IMR-90 (cell line): ENCODE data around the gene IQSEC1. TPM values are rescaled to one million over a fixed set of nuclear protein-coding genes. Genes with fewer than 3 reads are reported as not detected.

Experiments used
- ATAC-seq: fragments of 200-7000 bp; cut with Tn5 transposase; 2 replicates; pipeline ENCODE4 v1.9.1; 2020; ENCODE audit warnings: low read depth, mild to moderate bottlenecking, moderate library complexity
- BruUV-seq: library from RNA; stranded (reverse); fragments of 400-500 nt; replicated peaks from 2 replicates; lab custom pipeline; 2021; lab: Mats Ljungman, UMichigan
- CTCF ChIA-PET: fragments of 300-600 bp; formaldehyde crosslinking; extraction: SDS; loops from one replicate; lab custom pipeline; 2021; ENCODE audit warnings: antibody characterized with exemption; lab: Yijun Ruan, JAX
- POLR2A ChIA-PET: fragments of 300-600 bp; sonication (Branson Sonifier 250); formaldehyde crosslinking; loops from one replicate; lab custom pipeline; 2022; ENCODE audit warnings: antibody characterized with exemption; ENCODE audit not compliant: unreplicated experiment; lab: Charles Lee
- DNase-seq: peaks from one replicate; pipeline ENCODE4 v3.0.0; 2013
- H2AFZ ChIP-seq: replicated peaks from 2 replicates; pipeline ENCODE3; 2013; ENCODE audit warnings: low read length, mild to moderate bottlenecking; ENCODE audit not compliant: poor library complexity
- H2AK5ac ChIP-seq: 2 replicates; pipeline ENCODE4 v1.6.1; 2013; ENCODE audit warnings: low read depth, low read length, inconsistent platforms
- H2AK9ac ChIP-seq: replicated peaks from 2 replicates; pipeline ENCODE3; 2013; ENCODE audit warnings: mild to moderate bottlenecking, low read depth, low read length, moderate library complexity; ENCODE audit not compliant: poor library complexity
- H2BK120ac ChIP-seq: 2 replicates; pipeline ENCODE4 v1.6.1; 2013; ENCODE audit warnings: low read depth, low read length, inconsistent platforms
- H2BK15ac ChIP-seq: 3 replicates; pipeline ENCODE4 v1.6.1; 2013; ENCODE audit warnings: low read depth, low read length, inconsistent platforms
- H2BK20ac ChIP-seq: 2 replicates; pipeline ENCODE4 v1.6.1; 2013; ENCODE audit warnings: low read depth, mild to moderate bottlenecking, inconsistent platforms, low read length, moderate library complexity
- H2BK5ac ChIP-seq: 2 replicates; pipeline ENCODE4 v1.6.1; 2013; ENCODE audit warnings: mild to moderate bottlenecking, low read depth, low read length, inconsistent platforms; ENCODE audit not compliant: poor library complexity, severe bottlenecking
- H3K14ac ChIP-seq: replicated peaks from 2 replicates; pipeline ENCODE4 v1.6.1; 2013; ENCODE audit warnings: low read depth, low read length, inconsistent platforms
- H3K18ac ChIP-seq: 2 replicates; pipeline ENCODE4 v1.6.1; 2013; ENCODE audit warnings: low read depth, low read length, control low read depth
- H3K23ac ChIP-seq: 2 replicates; pipeline ENCODE4 v1.6.1; 2013; ENCODE audit warnings: low read depth, low read length, inconsistent platforms
- H3K27ac ChIP-seq: 2 replicates; pipeline ENCODE4 v1.5.1; 2013; ENCODE audit warnings: mild to moderate bottlenecking, control low read depth, low read length; ENCODE audit not compliant: insufficient read depth
- H3K27me3 ChIP-seq: 2 replicates; pipeline ENCODE4 v1.6.1; 2013; ENCODE audit warnings: low read length; ENCODE audit not compliant: control insufficient read depth, insufficient read depth
- H3K36me3 ChIP-seq: 2 replicates; pipeline ENCODE4 v1.6.1; 2013; ENCODE audit warnings: low read length, mixed read lengths; ENCODE audit not compliant: control insufficient read depth, insufficient read depth
- H3K4ac ChIP-seq: 2 replicates; pipeline ENCODE4 v1.6.1; 2013; ENCODE audit warnings: low read depth, low read length, inconsistent platforms
- H3K4me1 ChIP-seq: 2 replicates; pipeline ENCODE4 v1.6.1; 2013; ENCODE audit warnings: low read length, mixed read lengths; ENCODE audit not compliant: control insufficient read depth, insufficient read depth
- H3K4me2 ChIP-seq: 2 replicates; pipeline ENCODE4 v1.6.1; 2013; ENCODE audit warnings: low read depth, mild to moderate bottlenecking, control low read depth, low read length, moderate library complexity
- H3K4me3 ChIP-seq: 2 replicates; pipeline ENCODE4 v1.5.1; 2013; ENCODE audit warnings: low read depth, mild to moderate bottlenecking, control low read depth, low read length, moderate library complexity; ENCODE audit not compliant: insufficient read depth
- H3K56ac ChIP-seq: 2 replicates; pipeline ENCODE4 v1.6.1; 2013; ENCODE audit warnings: low read length, inconsistent platforms; ENCODE audit not compliant: insufficient read depth; ENCODE audit errors: extremely low read depth
- H3K79me1 ChIP-seq, 2 experiments: 2 replicates each; pipeline ENCODE4 v1.6.1; 2013; ENCODE audit warnings: low read length in 2 of 2, inconsistent platforms in 1 of 2, low read depth in 1 of 2
- H3K9ac ChIP-seq: 2 replicates; pipeline ENCODE4 v1.6.1; 2013; ENCODE audit warnings: low read depth, low read length, control low read depth
- H3K9me1 ChIP-seq: 2 replicates; pipeline ENCODE4 v1.6.1; 2013; ENCODE audit warnings: low read length, inconsistent platforms; ENCODE audit not compliant: insufficient read depth
- H3K9me3 ChIP-seq: 2 replicates; pipeline ENCODE4 v1.6.1; 2013; ENCODE audit warnings: low read length; ENCODE audit not compliant: control insufficient read depth, insufficient read depth
- H4K20me1 ChIP-seq: 2 replicates; pipeline ENCODE4 v1.6.1; 2013; ENCODE audit warnings: low read length, inconsistent platforms; ENCODE audit not compliant: insufficient read depth
- H4K5ac ChIP-seq: 2 replicates; pipeline ENCODE4 v1.6.1; 2013; ENCODE audit warnings: mild to moderate bottlenecking, low read depth, low read length, control low read depth
- H4K8ac ChIP-seq, 2 experiments: 2 replicates each; pipeline ENCODE4 v1.6.1; 2013; ENCODE audit warnings: low read depth in 2 of 2, low read length in 2 of 2, control low read depth in 1 of 2, inconsistent platforms in 1 of 2
- H4K91ac ChIP-seq: 2 replicates; pipeline ENCODE4 v1.6.1; 2013; ENCODE audit warnings: low read depth, low read length, inconsistent platforms; ENCODE audit not compliant: insufficient read depth
- BHLHE40 ChIP-seq: fragments of 150-350 bp; IDR thresholded peaks from 2 replicates; pipeline ENCODE4 v1.6.1; 2016; ENCODE audit warnings: mild to moderate bottlenecking, low read depth, low read length
- MXI1 ChIP-seq: IDR thresholded peaks from 2 replicates; pipeline ENCODE4 v1.6.1; 2012; ENCODE audit warnings: low read depth, mild to moderate bottlenecking, low read length, moderate library complexity, borderline replicate concordance
- NFE2L2 ChIP-seq: fragments of 150-350 bp; IDR thresholded peaks from 2 replicates; pipeline ENCODE4 v1.6.1; 2016; ENCODE audit warnings: low read depth, mild to moderate bottlenecking, low read length
- WGBS, 2 experiments: methylation state at CpG; one replicate each; pipeline versions ENCODE4 v1.1.5 to v1.1.7; 2013; ENCODE audit warnings: missing lambda C conversion rate in 2 of 2; ENCODE audit not compliant: insufficient read length in 1 of 2; ENCODE audit errors: extremely low coverage in 2 of 2; 5-methylcytosine and 5-hydroxymethylcytosine counted together
- dilution Hi-C: fragments of 300-500 bp; cut with HindIII; formaldehyde crosslinking; loops from one replicate; pipeline ENCODE4 v1.14.3; 2018; ENCODE audit warnings: low sequenced_read_pairs; ENCODE audit not compliant: unreplicated experiment
- in situ Hi-C: fragments of 300-500 bp; cut with MboI; formaldehyde crosslinking; loops from 3 replicates; pipeline ENCODE4 v1.14.3; 2019; ENCODE audit warnings: low sequenced_read_pairs, inconsistent platforms, mixed read lengths
- intact Hi-C: fragments of 100-400 bp; cut with micrococcal nuclease; formaldehyde crosslinking; loops from 2 replicates; pipeline ENCODE4 v1.10.0; 2022
- polyA plus RNA-seq, 3 experiments: library from polyadenylated mRNA; depleted of rRNA; stranded (reverse); fragments of >200 nt; gene quantifications; 2 replicates each; pipeline ENCODE4 v1.2.3, GENCODE V29; 2012; ENCODE audit warnings: low replicate concordance in 1 of 3
- total RNA-seq: library from RNA; depleted of rRNA; stranded (reverse); fragments of >200 nt; gene quantifications from 2 replicates; pipeline ENCODE4 v1.2.3, GENCODE V29; 2012

IQSEC1 gene
- total and polyA plus RNA-seq, 2 of the 4 experiments (the other 2 are of a cell fraction): 5.9 to 11.9 TPM

DNA sequence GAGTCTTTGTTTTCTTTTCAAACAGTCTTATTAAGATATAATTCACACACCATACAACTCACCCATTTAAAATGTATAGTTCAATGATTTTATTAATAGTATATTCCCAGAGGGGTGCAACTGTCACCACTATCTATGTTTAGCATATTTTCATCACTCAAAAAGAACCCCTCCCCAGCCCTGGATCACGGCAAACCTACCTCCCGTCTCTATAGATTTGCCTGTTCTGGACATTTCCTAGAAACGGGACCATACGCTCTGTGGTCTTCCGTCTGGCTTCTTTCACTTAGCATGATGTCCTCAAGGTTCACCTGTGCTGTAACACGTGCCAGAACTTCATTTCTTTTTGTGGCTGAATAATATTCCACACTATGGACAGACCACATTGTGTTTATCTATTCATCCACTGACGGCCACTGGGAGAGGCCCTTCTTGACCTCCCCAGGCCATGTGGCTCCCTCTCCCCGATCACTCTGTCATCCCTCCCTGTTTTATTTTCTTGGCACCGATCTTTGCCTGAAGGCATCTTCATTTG lies 56.4 kb downstream of the IQSEC1 start:
- no TSS peak for BruUV-seq
- Histone ChIP-seq H2AFZ (no peak overlapping the region), H3K56ac (no peak overlapping the region), H4K91ac (no peak overlapping the region), H3K4me3 (no peak overlapping the region), H2AK9ac (no peak overlapping the region), H3K27ac (no peak overlapping the region), H3K9me1 (no peaks in the 10 kb centered on the region; the same call in 1 of the 2 replicates), H3K9me3 (no peaks in the 10 kb centered on the region), H4K8ac (no peak overlapping the region), H3K4ac (no peak overlapping the region), H3K79me1 (no peaks in the 10 kb centered on the region), H4K5ac (no peak overlapping the region), H3K4me2 (no peak overlapping the region), H3K18ac (no peak overlapping the region), H3K9ac (no peak overlapping the region), H2AK5ac (no peak overlapping the region), H2BK5ac (no peak overlapping the region), H2BK20ac (no peak overlapping the region), H3K27me3 (no peaks in the 10 kb centered on the region), H2BK15ac (no peak overlapping the region), H3K14ac (no peak overlapping the region), H2BK120ac (no peak overlapping the region), H3K36me3 (no peaks in the 10 kb centered on the region), H3K23ac (no peak overlapping the region), H3K4me1 (peaks cover 25% of the 10 kb centered on the region), H4K20me1 (no peaks in the 10 kb centered on the region)
- ChIA-PET CTCF (no interaction called here), POLR2A (no interaction called here)
- DNase-seq: no peak
- 72% methylated on average over 6 of the region's 9 CpGs; no CpG with 5 or more reads in 1 of the 2 experiments for WGBS, 2 experiments
- dilution Hi-C loops: no loop called here
- intact Hi-C loops: no loop called here
- in situ Hi-C loops: no loop called here
- no peak for TF ChIP-seq NFE2L2
- TF ChIP-seq BHLHE40: no peak
- no peak for TF ChIP-seq MXI1
- no peak for ATAC-seq
